ENCODE results near the gene SKIC3. TPM values are rescaled to one million over a fixed set of nuclear protein-coding genes. Genes with fewer than 3 reads are reported as not detected.

The SKIC3 gene
- total and polyA plus RNA-seq, 2 experiments from 2014 or later, result 75.1 to 111 TPM

DNA sequence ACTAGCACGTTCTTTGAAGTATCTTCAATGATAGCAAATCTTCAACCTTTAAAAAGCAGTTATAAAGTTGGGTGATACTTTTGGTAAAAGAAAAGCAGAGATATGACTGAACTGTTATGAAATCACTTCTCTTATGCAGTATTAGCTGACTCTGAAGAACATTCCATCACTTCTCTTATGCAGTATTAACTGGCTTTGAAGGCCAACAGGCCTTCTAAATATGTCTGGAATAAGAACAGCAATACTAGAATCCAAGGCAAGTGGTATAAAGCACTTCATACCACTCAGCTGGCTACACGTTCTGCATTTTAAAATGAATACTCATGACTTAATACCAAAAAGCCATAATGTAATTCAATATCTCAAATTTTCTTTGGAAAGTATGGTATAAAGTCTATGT, 17.3 kb downstream of the SKIC3 start (continued):
- TF ChIP-seq, protein P1, sequence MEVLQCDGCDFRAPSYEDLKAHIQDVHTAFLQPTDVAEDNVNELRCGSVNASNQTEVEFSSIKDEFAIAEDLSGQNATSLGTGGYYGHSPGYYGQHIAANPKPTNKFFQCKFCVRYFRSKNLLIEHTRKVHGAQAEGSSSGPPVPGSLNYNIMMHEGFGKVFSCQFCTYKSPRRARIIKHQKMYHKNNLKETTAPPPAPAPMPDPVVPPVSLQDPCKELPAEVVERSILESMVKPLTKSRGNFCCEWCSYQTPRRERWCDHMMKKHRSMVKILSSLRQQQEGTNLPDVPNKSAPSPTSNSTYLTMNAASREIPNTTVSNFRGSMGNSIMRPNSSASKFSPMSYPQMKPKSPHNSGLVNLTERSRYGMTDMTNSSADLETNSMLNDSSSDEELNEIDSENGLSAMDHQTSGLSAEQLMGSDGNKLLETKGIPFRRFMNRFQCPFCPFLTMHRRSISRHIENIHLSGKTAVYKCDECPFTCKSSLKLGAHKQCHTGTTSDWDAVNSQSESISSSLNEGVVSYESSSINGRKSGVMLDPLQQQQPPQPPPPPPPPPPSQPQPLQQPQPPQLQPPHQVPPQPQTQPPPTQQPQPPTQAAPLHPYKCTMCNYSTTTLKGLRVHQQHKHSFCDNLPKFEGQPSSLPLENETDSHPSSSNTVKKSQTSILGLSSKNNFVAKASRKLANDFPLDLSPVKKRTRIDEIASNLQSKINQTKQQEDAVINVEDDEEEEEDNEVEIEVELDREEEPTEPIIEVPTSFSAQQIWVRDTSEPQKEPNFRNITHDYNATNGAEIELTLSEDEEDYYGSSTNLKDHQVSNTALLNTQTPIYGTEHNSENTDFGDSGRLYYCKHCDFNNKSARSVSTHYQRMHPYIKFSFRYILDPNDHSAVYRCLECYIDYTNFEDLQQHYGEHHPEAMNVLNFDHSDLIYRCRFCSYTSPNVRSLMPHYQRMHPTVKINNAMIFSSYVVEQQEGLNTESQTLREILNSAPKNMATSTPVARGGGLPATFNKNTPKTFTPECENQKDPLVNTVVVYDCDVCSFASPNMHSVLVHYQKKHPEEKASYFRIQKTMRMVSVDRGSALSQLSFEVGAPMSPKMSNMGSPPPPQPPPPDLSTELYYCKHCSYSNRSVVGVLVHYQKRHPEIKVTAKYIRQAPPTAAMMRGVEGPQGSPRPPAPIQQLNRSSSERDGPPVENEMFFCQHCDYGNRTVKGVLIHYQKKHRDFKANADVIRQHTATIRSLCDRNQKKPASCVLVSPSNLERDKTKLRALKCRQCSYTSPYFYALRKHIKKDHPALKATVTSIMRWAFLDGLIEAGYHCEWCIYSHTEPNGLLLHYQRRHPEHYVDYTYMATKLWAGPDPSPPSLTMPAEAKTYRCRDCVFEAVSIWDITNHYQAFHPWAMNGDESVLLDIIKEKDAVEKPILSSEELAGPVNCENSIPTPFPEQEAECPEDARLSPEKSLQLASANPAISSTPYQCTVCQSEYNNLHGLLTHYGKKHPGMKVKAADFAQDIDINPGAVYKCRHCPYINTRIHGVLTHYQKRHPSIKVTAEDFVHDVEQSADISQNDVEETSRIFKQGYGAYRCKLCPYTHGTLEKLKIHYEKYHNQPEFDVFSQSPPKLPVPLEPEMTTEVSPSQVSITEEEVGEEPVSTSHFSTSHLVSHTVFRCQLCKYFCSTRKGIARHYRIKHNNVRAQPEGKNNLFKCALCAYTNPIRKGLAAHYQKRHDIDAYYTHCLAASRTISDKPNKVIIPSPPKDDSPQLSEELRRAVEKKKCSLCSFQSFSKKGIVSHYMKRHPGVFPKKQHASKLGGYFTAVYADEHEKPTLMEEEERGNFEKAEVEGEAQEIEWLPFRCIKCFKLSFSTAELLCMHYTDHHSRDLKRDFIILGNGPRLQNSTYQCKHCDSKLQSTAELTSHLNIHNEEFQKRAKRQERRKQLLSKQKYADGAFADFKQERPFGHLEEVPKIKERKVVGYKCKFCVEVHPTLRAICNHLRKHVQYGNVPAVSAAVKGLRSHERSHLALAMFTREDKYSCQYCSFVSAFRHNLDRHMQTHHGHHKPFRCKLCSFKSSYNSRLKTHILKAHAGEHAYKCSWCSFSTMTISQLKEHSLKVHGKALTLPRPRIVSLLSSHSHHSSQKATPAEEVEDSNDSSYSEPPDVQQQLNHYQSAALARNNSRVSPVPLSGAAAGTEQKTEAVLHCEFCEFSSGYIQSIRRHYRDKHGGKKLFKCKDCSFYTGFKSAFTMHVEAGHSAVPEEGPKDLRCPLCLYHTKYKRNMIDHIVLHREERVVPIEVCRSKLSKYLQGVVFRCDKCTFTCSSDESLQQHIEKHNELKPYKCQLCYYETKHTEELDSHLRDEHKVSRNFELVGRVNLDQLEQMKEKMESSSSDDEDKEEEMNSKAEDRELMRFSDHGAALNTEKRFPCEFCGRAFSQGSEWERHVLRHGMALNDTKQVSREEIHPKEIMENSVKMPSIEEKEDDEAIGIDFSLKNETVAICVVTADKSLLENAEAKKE (CRISPR knock-in tag; IDR thresholded peaks at IDR 0.05), result no peak
- no peak for TF ChIP-seq JUNB (IDR thresholded peaks at IDR 0.05; ENCODE audit: unreplicated experiment)
- no peak for TF ChIP-seq NANOG (IDR thresholded peaks at IDR 0.05; ENCODE audit: borderline replicate concordance)

DNA sequence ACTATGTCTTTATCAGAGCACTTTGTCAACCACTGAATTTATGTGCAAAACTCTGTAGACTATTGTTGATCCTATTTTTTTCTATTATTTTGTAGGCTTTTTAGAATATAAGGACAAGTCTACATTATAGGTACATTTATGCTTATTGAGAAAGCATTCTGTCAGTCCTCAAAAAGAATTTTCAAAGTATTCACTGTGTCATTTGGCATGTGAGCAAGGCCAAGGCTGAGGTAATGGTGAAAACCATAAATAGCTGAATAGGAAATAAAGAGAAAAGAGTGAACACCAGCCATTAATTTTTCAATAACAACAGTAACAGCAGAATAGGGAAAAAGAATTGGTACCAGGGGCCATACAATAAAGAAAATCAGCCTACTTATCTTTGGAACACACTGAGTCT, 21.0 kb downstream of the SKIC3 start:
- Histone ChIP-seq H3K4me2 (peak overlapping the region; percentile 69), H3K4me3 (no peak overlapping the region), H3K36me3 (ENCODE audit: insufficient read depth) (peaks cover under 1% of the 10 kb centered on the region), H2AFZ (no peak overlapping the region), H3K9me2 (ENCODE audit: insufficient read depth) (no peaks in the 10 kb centered on the region), H3F3A (replicated peaks; ENCODE audit: low read depth) (no peaks in the 10 kb centered on the region), H4K20me1 (replicated peaks; ENCODE audit: insufficient read depth) (no peaks in the 10 kb centered on the region), H3K79me2 (replicated peaks; ENCODE audit: insufficient read depth) (no peaks in the 10 kb centered on the region), H3K27ac (ENCODE audit: low read depth) (peak overlapping the region; percentile 51), H3K27me3 (ENCODE audit: insufficient read depth) (no peaks in the 10 kb centered on the region), H3K4me1 (ENCODE audit: insufficient read depth) (peaks cover 34% of the 10 kb centered on the region)
- Mint-ChIP-seq H3K27me3 (ENCODE audit: insufficient read depth, low read depth, poor library complexity) (peaks cover 2% of the 10 kb centered on the region), H3K36me3 (ENCODE audit: low read depth) (peaks cover 23% of the 10 kb centered on the region), H3K9me3 (no peaks in the 10 kb centered on the region), H3K27ac (peak overlapping the region; percentile 91), H3K4me3 (no peak overlapping the region), H3K4me1 (peaks cover 36% of the 10 kb centered on the region)
- no peak for ATAC-seq
- TF ChIP-seq CREB1 (CRISPR knock-in tag; IDR thresholded peaks at IDR 0.05; ENCODE audit: low read depth), result no peak
- no peak for TF ChIP-seq STAT1 (IDR thresholded peaks at IDR 0.05; ENCODE audit: unreplicated experiment)
- TF ChIP-seq, protein P2, sequence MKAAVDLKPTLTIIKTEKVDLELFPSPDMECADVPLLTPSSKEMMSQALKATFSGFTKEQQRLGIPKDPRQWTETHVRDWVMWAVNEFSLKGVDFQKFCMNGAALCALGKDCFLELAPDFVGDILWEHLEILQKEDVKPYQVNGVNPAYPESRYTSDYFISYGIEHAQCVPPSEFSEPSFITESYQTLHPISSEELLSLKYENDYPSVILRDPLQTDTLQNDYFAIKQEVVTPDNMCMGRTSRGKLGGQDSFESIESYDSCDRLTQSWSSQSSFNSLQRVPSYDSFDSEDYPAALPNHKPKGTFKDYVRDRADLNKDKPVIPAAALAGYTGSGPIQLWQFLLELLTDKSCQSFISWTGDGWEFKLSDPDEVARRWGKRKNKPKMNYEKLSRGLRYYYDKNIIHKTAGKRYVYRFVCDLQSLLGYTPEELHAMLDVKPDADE (IDR thresholded peaks at IDR 0.05), result no peak
- TF ChIP-seq EZH2 (IDR thresholded peaks at IDR 0.05; ENCODE audit: low read depth, unreplicated experiment), result no peak
- no peak for TF ChIP-seq JUNB (IDR thresholded peaks at IDR 0.05; ENCODE audit: unreplicated experiment)
- TF ChIP-seq NANOG (IDR thresholded peaks at IDR 0.05; ENCODE audit: borderline replicate concordance), result no peak
- DNase-seq (ENCODE audit: low spot score), result no peak

All from GM23338 (cell line).